Astrocyte of the spinal cord (primary cell): Measurements from ENCODE around the gene GFPT2.

Source experiments
- DNase-seq: peaks from one replicate; pipeline ENCODE4 v3.0.0; 2011; ENCODE audit warnings: low read depth, low spot score
- H3K4me3 ChIP-seq: 2 replicates; pipeline ENCODE4 v1.5.1; 2011; ENCODE audit warnings: low read depth, mild to moderate bottlenecking, low read length, moderate library complexity
- in situ Hi-C: cut with HindIII; loops from 2 replicates; pipeline ENCODE4 v1.10.0; 2017; ENCODE audit warnings: low sequenced_read_pairs
- TF ChIP-seq, protein P1 (sequence below): IDR thresholded peaks from 2 replicates; pipeline ENCODE4 v1.5.1; 2012; ENCODE audit warnings: low read depth, mild to moderate bottlenecking, low read length, inconsistent platforms

Gene GFPT2

DNA sequence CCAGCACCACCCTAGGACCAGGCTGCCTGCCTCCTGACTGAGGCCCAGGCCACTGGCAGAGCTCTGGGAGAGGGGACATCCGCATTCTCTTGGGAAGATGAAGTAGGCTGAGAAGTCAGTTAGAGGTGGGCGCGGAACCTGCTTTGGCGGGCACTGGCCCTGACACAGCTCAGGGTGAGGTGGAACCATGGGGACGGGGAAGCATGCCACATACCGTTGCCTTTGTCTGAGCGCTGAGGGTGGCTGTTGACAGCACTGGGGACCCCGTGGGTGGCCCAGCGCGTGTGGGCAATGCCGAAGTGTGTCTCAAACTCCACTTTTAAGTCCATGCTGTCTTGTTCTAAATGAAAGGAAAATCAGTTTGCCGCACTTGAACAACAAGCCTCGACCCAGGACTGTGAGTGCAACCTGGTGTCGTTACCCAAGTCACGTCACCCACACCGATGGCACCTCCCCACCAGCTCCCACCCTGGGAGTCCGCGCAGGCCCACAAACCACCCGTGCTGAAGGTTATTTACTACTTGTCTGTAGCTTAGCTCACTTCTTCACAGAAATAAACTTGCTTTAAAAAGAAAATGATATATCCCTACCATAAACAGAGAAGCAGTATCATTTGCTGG lies 17.4 kb downstream of the GFPT2 start:
- TF ChIP-seq, protein P1, sequence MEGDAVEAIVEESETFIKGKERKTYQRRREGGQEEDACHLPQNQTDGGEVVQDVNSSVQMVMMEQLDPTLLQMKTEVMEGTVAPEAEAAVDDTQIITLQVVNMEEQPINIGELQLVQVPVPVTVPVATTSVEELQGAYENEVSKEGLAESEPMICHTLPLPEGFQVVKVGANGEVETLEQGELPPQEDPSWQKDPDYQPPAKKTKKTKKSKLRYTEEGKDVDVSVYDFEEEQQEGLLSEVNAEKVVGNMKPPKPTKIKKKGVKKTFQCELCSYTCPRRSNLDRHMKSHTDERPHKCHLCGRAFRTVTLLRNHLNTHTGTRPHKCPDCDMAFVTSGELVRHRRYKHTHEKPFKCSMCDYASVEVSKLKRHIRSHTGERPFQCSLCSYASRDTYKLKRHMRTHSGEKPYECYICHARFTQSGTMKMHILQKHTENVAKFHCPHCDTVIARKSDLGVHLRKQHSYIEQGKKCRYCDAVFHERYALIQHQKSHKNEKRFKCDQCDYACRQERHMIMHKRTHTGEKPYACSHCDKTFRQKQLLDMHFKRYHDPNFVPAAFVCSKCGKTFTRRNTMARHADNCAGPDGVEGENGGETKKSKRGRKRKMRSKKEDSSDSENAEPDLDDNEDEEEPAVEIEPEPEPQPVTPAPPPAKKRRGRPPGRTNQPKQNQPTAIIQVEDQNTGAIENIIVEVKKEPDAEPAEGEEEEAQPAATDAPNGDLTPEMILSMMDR: no peak
- in situ Hi-C loops: no loop called here
- no peak overlapping the region for H3K4me3 ChIP-seq
- DNase-seq: no peak

DNA sequence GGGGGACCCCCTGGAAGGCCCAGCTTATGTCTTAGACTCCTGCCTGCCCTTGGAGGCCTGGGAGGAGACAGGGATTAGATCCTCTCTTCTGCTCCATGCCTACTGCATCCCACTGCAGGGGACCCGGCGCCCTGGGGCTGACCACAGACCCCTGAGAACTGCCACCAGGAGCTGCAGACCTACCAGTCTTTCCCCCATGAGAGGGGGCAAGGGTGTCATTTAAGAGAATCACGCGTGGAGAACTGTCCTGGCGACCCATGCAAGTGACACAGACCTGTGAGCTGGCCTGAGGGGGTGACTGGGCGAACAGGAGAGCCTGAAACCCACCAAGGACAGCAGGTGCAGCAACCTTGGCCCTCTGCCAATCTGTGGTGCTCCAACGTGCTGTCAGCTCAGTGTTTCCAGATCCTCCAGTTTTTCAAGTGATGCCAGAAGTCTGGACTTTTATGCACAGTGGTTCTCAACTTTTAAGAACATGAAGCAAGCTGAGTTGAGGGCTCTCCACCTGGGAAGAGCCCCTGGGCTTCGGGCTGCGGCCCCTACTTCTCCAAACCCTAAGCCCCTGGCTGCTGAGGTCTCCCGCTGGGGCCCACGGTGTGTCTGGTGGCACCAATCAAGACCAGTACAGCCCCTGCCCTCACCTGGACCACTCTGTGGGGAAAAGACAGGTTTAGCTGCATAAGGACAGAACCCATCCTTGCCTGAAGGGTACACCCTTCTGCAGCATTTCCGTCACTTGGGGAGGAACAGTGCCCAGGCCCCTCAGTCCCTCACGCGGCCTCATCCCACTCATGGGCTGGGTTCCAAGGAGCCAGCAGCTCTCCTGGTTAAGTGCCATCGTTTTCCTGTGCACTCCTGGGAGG lies 18.2 kb downstream of the GFPT2 start:
- in situ Hi-C loops: no loop called here
- DNase-seq: no peak
- TF ChIP-seq, protein P1: no peak

DNA sequence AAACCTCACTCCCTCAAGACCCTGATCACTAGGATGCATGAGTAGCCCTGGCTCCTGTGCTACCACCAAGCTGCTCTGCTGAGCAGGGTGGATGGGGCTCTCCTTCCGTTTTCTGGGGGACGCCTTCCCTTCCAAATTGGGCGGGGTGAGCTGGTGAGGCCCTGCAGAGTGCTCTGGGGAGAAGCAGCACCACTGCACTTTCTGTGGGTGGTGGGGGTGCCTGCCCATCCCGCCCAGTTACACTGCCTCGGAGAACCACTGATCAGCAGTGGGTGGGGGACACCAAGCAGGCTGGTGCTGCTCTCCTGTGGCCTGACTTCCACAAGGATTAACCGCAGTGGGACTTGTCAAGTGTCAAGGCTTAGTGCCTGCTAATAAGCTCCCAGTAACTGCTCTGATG lies 19.0 kb downstream of the GFPT2 start:
- no peak overlapping the region for H3K4me3 ChIP-seq
- TF ChIP-seq, protein P1: no peak
- in situ Hi-C loops: no loop called here
- DNase-seq: no peak

More for the DNA sequence above, 18.2 kb downstream of the GFPT2 start:
- no peak overlapping the region for H3K4me3 ChIP-seq

DNA sequence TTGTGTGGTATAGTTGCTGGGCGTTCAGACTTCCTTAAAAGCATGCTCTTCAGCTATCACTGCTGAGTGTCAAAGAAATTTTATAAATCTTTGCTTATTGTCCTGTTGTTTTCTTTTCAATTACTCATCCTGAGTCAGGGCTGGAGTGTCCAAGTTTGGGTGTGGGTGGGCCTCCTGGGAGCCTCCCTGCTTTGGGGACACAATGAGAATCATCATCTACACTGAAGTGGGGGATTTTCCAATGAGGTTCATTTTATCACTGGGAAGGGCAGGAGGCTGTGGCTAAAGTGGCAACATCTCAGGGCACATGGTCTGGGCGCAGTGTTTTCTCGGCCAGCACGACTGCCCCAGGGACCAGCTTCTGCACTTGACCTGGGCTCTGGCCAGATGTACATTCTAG lies 19.5 kb downstream of the GFPT2 start:
- H3K4me3 ChIP-seq: no peak overlapping the region
- in situ Hi-C loops: no loop called here
- peak; percentile 76 for DNase-seq
- TF ChIP-seq, protein P1: no peak

DNA sequence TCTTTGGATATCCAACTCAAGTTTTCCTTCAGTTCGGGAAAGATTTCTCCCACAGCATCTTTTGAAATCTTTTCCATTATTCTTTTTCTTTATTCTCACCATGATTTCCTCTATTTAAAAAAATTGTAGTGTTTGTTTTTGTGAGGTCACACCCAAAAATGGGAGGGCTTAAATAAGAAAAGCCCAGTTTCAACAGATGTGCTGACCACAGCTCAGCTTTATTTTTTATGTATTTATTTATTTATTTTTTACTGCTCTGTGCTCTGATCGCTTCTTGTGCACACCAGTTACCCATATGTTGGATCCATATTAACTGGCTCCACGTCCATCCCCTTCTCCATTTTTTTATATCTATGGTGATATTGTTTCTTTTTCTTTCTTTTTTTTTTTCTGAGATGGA lies 20.3 kb downstream of the GFPT2 start:
- no peak for DNase-seq
- TF ChIP-seq, protein P1: no peak
- in situ Hi-C loops: no loop called here
- H3K4me3 ChIP-seq: no peak overlapping the region

DNA sequence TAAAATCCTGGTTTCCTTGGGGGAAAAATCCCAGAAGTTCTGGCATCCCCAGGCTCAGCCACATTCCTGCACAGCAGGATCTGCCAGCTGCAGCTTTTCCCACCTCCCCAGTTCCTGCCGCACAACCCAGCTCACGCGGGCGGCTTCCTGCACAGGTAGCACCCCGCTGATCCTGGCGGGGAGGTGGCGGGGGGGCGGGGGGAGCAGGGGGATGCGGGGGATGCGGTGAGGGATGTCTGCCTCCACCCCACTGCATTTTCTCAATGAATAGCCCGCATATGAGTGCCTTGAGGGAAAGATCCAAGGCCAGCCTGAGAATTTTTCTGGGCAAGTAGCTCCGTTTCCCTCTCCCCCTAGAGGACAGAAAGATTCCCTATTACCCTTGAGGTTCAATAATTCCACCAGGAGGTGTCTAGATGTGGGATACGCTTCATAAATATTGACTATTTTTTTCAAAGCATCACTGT lies 21.1 kb downstream of the GFPT2 start:
- in situ Hi-C loops: no loop called here
- H3K4me3 ChIP-seq: no peak overlapping the region
- TF ChIP-seq, protein P1: peak; percentile 44
- peak; percentile 73 for DNase-seq
